Measurements from ENCODE around the gene ARHGEF37. TPM values are rescaled to one million over a fixed set of nuclear protein-coding genes. Genes with fewer than 3 reads are reported as not detected.
"Not testable (repeated sequence)": the region's sequence is repeated elsewhere in the genome, so short reads cannot be mapped to it uniquely, and the experiment has no call there.

ARHGEF37 gene
- total RNA-seq, 1 donor from 2014 or later = 2.1 TPM

GRCh38 chr5:149596712-149597111, 15.4 kb downstream of the ARHGEF37 start:
- Histone ChIP-seq H3K27me3 (ENCODE audit: control insufficient read depth in 3 of 3, insufficient read depth in 3 of 3, low read length in 3 of 3) (no peaks in the 10 kb centered on the region), H3K9me3 (ENCODE audit: control insufficient read depth in 3 of 3, low read length in 3 of 3) (no peaks in the 10 kb centered on the region), H3K4me3 (ENCODE audit: low read length in 3 of 3) (no peak overlapping the region), H3K4me1 (ENCODE audit: control insufficient read depth in 3 of 3, insufficient read depth in 3 of 3, low read length in 3 of 3) (peaks cover 0 to 19% (median 2%) of the 10 kb centered on the region in 3 donors), H3K27ac (ENCODE audit: low read depth, low read length) (no peak overlapping the region), H3K36me3 (ENCODE audit: control insufficient read depth in 3 of 3, insufficient read depth in 3 of 3, low read length in 3 of 3) (peaks cover 13 to 18% (median 17%) of the 10 kb centered on the region in 3 donors), H3K9ac (ENCODE audit: low read depth in 1 of 3, low read length in 3 of 3) (peak overlapping the region in 2 of 3 donors; percentile 12 to 40)

GRCh38 chr5:149597618-149598017, 16.3 kb downstream of the ARHGEF37 start:
- no peak overlapping the region for H3K9ac ChIP-seq (ENCODE audit: low read depth in 1 of 3, low read length in 3 of 3)
- no peak overlapping the region for H3K4me3 ChIP-seq (ENCODE audit: low read length in 3 of 3)
- H3K27me3 ChIP-seq (ENCODE audit: control insufficient read depth in 3 of 3, insufficient read depth in 3 of 3, low read length in 3 of 3) = no peaks in the 10 kb centered on the region
- no peak overlapping the region for H3K27ac ChIP-seq (ENCODE audit: low read depth, low read length)
- peaks cover 0 to 19% (median 2%) of the 10 kb centered on the region in 3 donors for H3K4me1 ChIP-seq (ENCODE audit: control insufficient read depth in 3 of 3, insufficient read depth in 3 of 3, low read length in 3 of 3)
- no peaks in the 10 kb centered on the region for H3K9me3 ChIP-seq (ENCODE audit: control insufficient read depth in 3 of 3, low read length in 3 of 3)
- H3K36me3 ChIP-seq (ENCODE audit: control insufficient read depth in 3 of 3, insufficient read depth in 3 of 3, low read length in 3 of 3) = peaks cover 16 to 23% (median 20%) of the 10 kb centered on the region in 3 donors

- not testable (repeated sequence) for H3K9ac ChIP-seq (ENCODE audit: low read depth in 1 of 3, low read length in 3 of 3); H3K27me3 ChIP-seq (ENCODE audit: control insufficient read depth in 3 of 3, insufficient read depth in 3 of 3, low read length in 3 of 3); H3K27ac ChIP-seq (ENCODE audit: low read depth, low read length); H3K9me3 ChIP-seq (ENCODE audit: control insufficient read depth in 3 of 3, low read length in 3 of 3); H3K4me3 ChIP-seq (ENCODE audit: low read length in 3 of 3)
- H3K36me3 ChIP-seq (ENCODE audit: control insufficient read depth in 3 of 3, insufficient read depth in 3 of 3, low read length in 3 of 3) = peaks cover 17 to 25% (median 22%) of the 10 kb centered on the region in 3 donors
- H3K4me1 ChIP-seq (ENCODE audit: control insufficient read depth in 3 of 3, insufficient read depth in 3 of 3, low read length in 3 of 3) = peaks cover under 1 to 22% (median 4%) of the 10 kb centered on the region in 3 donors
Observed at GRCh38 chr5:149598234-149598633, 16.9 kb downstream of the ARHGEF37 start.

- Histone ChIP-seq H3K9ac (ENCODE audit: low read depth in 1 of 3, low read length in 3 of 3) (no peak overlapping the region), H3K36me3 (ENCODE audit: control insufficient read depth in 3 of 3, insufficient read depth in 3 of 3, low read length in 3 of 3) (peaks cover 19 to 29% (median 24%) of the 10 kb centered on the region in 3 donors), H3K9me3 (ENCODE audit: control insufficient read depth in 3 of 3, low read length in 3 of 3) (no peaks in the 10 kb centered on the region), H3K4me3 (ENCODE audit: low read length in 3 of 3) (no peak overlapping the region), H3K4me1 (ENCODE audit: control insufficient read depth in 3 of 3, insufficient read depth in 3 of 3, low read length in 3 of 3) (peaks cover 5 to 27% (median 5%) of the 10 kb centered on the region in 3 donors), H3K27ac (ENCODE audit: low read depth, low read length) (no peak overlapping the region), H3K27me3 (ENCODE audit: control insufficient read depth in 3 of 3, insufficient read depth in 3 of 3, low read length in 3 of 3) (no peaks in the 10 kb centered on the region)
Observed at GRCh38 chr5:149598966-149599365, 17.7 kb downstream of the ARHGEF37 start.

GRCh38 chr5:149599375-149599774, 18.1 kb downstream of the ARHGEF37 start:
- H3K36me3 ChIP-seq (ENCODE audit: control insufficient read depth in 3 of 3, insufficient read depth in 3 of 3, low read length in 3 of 3) = peaks cover 19 to 30% (median 24%) of the 10 kb centered on the region in 3 donors
- H3K4me3 ChIP-seq (ENCODE audit: low read length in 3 of 3) = no peak overlapping the region
- H3K27me3 ChIP-seq (ENCODE audit: control insufficient read depth in 3 of 3, insufficient read depth in 3 of 3, low read length in 3 of 3) = no peaks in the 10 kb centered on the region
- H3K4me1 ChIP-seq (ENCODE audit: control insufficient read depth in 3 of 3, insufficient read depth in 3 of 3, low read length in 3 of 3) = peaks cover 5 to 26% (median 5%) of the 10 kb centered on the region in 3 donors
- no peaks in the 10 kb centered on the region for H3K9me3 ChIP-seq (ENCODE audit: control insufficient read depth in 3 of 3, low read length in 3 of 3)
- H3K9ac ChIP-seq (ENCODE audit: low read depth in 1 of 3, low read length in 3 of 3) = no peak overlapping the region
- H3K27ac ChIP-seq (ENCODE audit: low read depth, low read length) = no peak overlapping the region

- H3K9me3 ChIP-seq (ENCODE audit: control insufficient read depth in 3 of 3, low read length in 3 of 3) = no peaks in the 10 kb centered on the region
- H3K36me3 ChIP-seq (ENCODE audit: control insufficient read depth in 3 of 3, insufficient read depth in 3 of 3, low read length in 3 of 3) = peaks cover 19 to 30% (median 24%) of the 10 kb centered on the region in 3 donors
- no peak overlapping the region for H3K27ac ChIP-seq (ENCODE audit: low read depth, low read length)
- peaks cover 8 to 31% (median 11%) of the 10 kb centered on the region in 3 donors for H3K4me1 ChIP-seq (ENCODE audit: control insufficient read depth in 3 of 3, insufficient read depth in 3 of 3, low read length in 3 of 3)
- no peaks in the 10 kb centered on the region for H3K27me3 ChIP-seq (ENCODE audit: control insufficient read depth in 3 of 3, insufficient read depth in 3 of 3, low read length in 3 of 3)
- H3K9ac ChIP-seq (ENCODE audit: low read depth in 1 of 3, low read length in 3 of 3) = no peak overlapping the region
- H3K4me3 ChIP-seq (ENCODE audit: low read length in 3 of 3) = no peak overlapping the region
Observed at GRCh38 chr5:149600932-149601331, 19.6 kb downstream of the ARHGEF37 start.

GRCh38 chr5:149603210-149603609, 21.9 kb downstream of the ARHGEF37 start:
- Histone ChIP-seq H3K27ac (ENCODE audit: low read depth, low read length) (peak overlapping the region; percentile 17), H3K36me3 (ENCODE audit: control insufficient read depth in 3 of 3, insufficient read depth in 3 of 3, low read length in 3 of 3) (peaks cover 14 to 25% (median 24%) of the 10 kb centered on the region in 3 donors), H3K4me1 (ENCODE audit: control insufficient read depth in 3 of 3, insufficient read depth in 3 of 3, low read length in 3 of 3) (peaks cover 12 to 28% (median 14%) of the 10 kb centered on the region in 3 donors)

GRCh38 chr5:149603920-149604319, 22.6 kb downstream of the ARHGEF37 start:
- Histone ChIP-seq H3K4me3 (ENCODE audit: low read length in 3 of 3) (no peak overlapping the region), H3K9me3 (ENCODE audit: control insufficient read depth in 3 of 3, low read length in 3 of 3) (no peaks in the 10 kb centered on the region), H3K27me3 (ENCODE audit: control insufficient read depth in 3 of 3, insufficient read depth in 3 of 3, low read length in 3 of 3) (no peaks in the 10 kb centered on the region), H3K27ac (ENCODE audit: low read depth, low read length) (no peak overlapping the region), H3K4me1 (ENCODE audit: control insufficient read depth in 3 of 3, insufficient read depth in 3 of 3, low read length in 3 of 3) (peaks cover 12 to 34% (median 19%) of the 10 kb centered on the region in 3 donors), H3K9ac (ENCODE audit: low read depth in 1 of 3, low read length in 3 of 3) (no peak overlapping the region), H3K36me3 (ENCODE audit: control insufficient read depth in 3 of 3, insufficient read depth in 3 of 3, low read length in 3 of 3) (peaks cover 14 to 25% (median 24%) of the 10 kb centered on the region in 3 donors)

More at GRCh38 chr5:149603210-149603609, 21.9 kb downstream of the ARHGEF37 start:
- Histone ChIP-seq H3K9ac (ENCODE audit: low read depth in 1 of 3, low read length in 3 of 3) (no peak overlapping the region), H3K27me3 (ENCODE audit: control insufficient read depth in 3 of 3, insufficient read depth in 3 of 3, low read length in 3 of 3) (no peaks in the 10 kb centered on the region), H3K9me3 (ENCODE audit: control insufficient read depth in 3 of 3, low read length in 3 of 3) (no peaks in the 10 kb centered on the region), H3K4me3 (ENCODE audit: low read length in 3 of 3) (no peak overlapping the region)

GRCh38 chr5:149604321-149604720, 23.0 kb downstream of the ARHGEF37 start:
- H3K9me3 ChIP-seq (ENCODE audit: control insufficient read depth in 3 of 3, low read length in 3 of 3) = no peaks in the 10 kb centered on the region
- no peaks in the 10 kb centered on the region for H3K27me3 ChIP-seq (ENCODE audit: control insufficient read depth in 3 of 3, insufficient read depth in 3 of 3, low read length in 3 of 3)
- H3K36me3 ChIP-seq (ENCODE audit: control insufficient read depth in 3 of 3, insufficient read depth in 3 of 3, low read length in 3 of 3) = peaks cover 14 to 28% (median 26%) of the 10 kb centered on the region in 3 donors
- no peak overlapping the region for H3K4me3 ChIP-seq (ENCODE audit: low read length in 3 of 3)
- no peak overlapping the region for H3K9ac ChIP-seq (ENCODE audit: low read depth in 1 of 3, low read length in 3 of 3)
- no peak overlapping the region for H3K27ac ChIP-seq (ENCODE audit: low read depth, low read length)
- H3K4me1 ChIP-seq (ENCODE audit: control insufficient read depth in 3 of 3, insufficient read depth in 3 of 3, low read length in 3 of 3) = peaks cover 12 to 34% (median 20%) of the 10 kb centered on the region in 3 donors

- Histone ChIP-seq H3K9ac (ENCODE audit: low read depth in 1 of 3, low read length in 3 of 3) (no peak overlapping the region), H3K36me3 (ENCODE audit: control insufficient read depth in 3 of 3, insufficient read depth in 3 of 3, low read length in 3 of 3) (peaks cover 26 to 35% (median 26%) of the 10 kb centered on the region in 3 donors), H3K27ac (ENCODE audit: low read depth, low read length) (no peak overlapping the region), H3K4me3 (ENCODE audit: low read length in 3 of 3) (no peak overlapping the region), H3K4me1 (ENCODE audit: control insufficient read depth in 3 of 3, insufficient read depth in 3 of 3, low read length in 3 of 3) (peaks cover 12 to 27% (median 20%) of the 10 kb centered on the region in 3 donors), H3K27me3 (ENCODE audit: control insufficient read depth in 3 of 3, insufficient read depth in 3 of 3, low read length in 3 of 3) (no peaks in the 10 kb centered on the region), H3K9me3 (ENCODE audit: control insufficient read depth in 3 of 3, low read length in 3 of 3) (no peaks in the 10 kb centered on the region)
Observed at GRCh38 chr5:149605354-149605997, 24.2 kb downstream of the ARHGEF37 start.
